AG04449 (cell line): ENCODE data around the gene KCTD12.

Source experiments
- CTCF ChIA-PET: fragments of 350-600 bp; formaldehyde crosslinking; extraction: SDS; loops from one replicate; lab custom pipeline; 2021; ENCODE audit warnings: antibody characterized with exemption; lab: Yijun Ruan, JAX
- POLR2A ChIA-PET: fragments of 400-600, 350-600 bp; formaldehyde crosslinking; extraction: SDS; loops from one replicate; lab custom pipeline; 2020; ENCODE audit warnings: antibody characterized with exemption, inconsistent platforms; lab: Yijun Ruan, JAX
- DNase-seq: peaks from one replicate; pipeline ENCODE4 v3.0.0-alpha.2; 2010; ENCODE audit warnings: low read depth, low spot score
- H3K4me3 ChIP-seq: 2 replicates; pipeline ENCODE4 v1.5.1; 2011; ENCODE audit warnings: low read depth, mild to moderate bottlenecking, control low read depth, low read length
- CTCF ChIP-seq: IDR thresholded peaks from one replicate; pipeline ENCODE4 v1.5.1; 2011; ENCODE audit warnings: mild to moderate bottlenecking, moderate library complexity, low read length, control low read depth, inconsistent platforms; ENCODE audit not compliant: insufficient read depth; ENCODE audit errors: missing control alignments

KCTD12 gene

GRCh38 chr13:76875271-76875815 lies 10.9 kb downstream of the KCTD12 start:
- no peak overlapping the region for H3K4me3 ChIP-seq
- ChIA-PET POLR2A (no interaction called here), CTCF (interaction anchor here (1.6 kb wide), 1 partner anchor 105 kb away, joined by 5 read pairs; no protein-coding TSS in a partner anchor)
- no peak for DNase-seq
- no peak for TF ChIP-seq CTCF

GRCh38 chr13:76874479-76874878 lies 11.7 kb downstream of the KCTD12 start:
- H3K4me3 ChIP-seq = no peak overlapping the region
- POLR2A ChIA-PET = no interaction called here
- CTCF ChIA-PET = interaction anchor here (1.2 to 1.6 kb wide), 2 partner anchors 11 to 106 kb away, joined by 3 to 5 read pairs; no protein-coding TSS in a partner anchor
- DNase-seq = no peak
- no peak for TF ChIP-seq CTCF

- CTCF ChIA-PET = interaction anchor here (1.2 kb wide), 1 partner anchor 12 kb away, joined by 3 read pairs; no protein-coding TSS in a partner anchor
- H3K4me3 ChIP-seq = no peak overlapping the region
- POLR2A ChIA-PET = no interaction called here
- TF ChIP-seq CTCF = no peak
- DNase-seq = no peak
These were observed 12.8 kb downstream of the KCTD12 start for GRCh38 chr13:76873445-76873844.

- DNase-seq = no peak
- CTCF ChIA-PET = no interaction called here
- POLR2A ChIA-PET = no interaction called here
- no peak for TF ChIP-seq CTCF
- H3K4me3 ChIP-seq = no peak overlapping the region
These were observed 13.5 kb downstream of the KCTD12 start for GRCh38 chr13:76872675-76873074.

GRCh38 chr13:76871432-76871831 lies 14.8 kb downstream of the KCTD12 start:
- POLR2A ChIA-PET = no interaction called here
- CTCF ChIA-PET = no interaction called here
- H3K4me3 ChIP-seq = no peak overlapping the region
- no peak for DNase-seq
- TF ChIP-seq CTCF = no peak

- DNase-seq = no peak
- POLR2A ChIA-PET = no interaction called here
- no peak for TF ChIP-seq CTCF
- CTCF ChIA-PET = no interaction called here
- H3K4me3 ChIP-seq = no peak overlapping the region
These were observed 17.8 kb downstream of the KCTD12 start for GRCh38 chr13:76868371-76868770.
